Endothelial cell of hepatic sinusoid (primary cell): Measurements from ENCODE around the gene NDUFC2.
"Not testable (repeated sequence)": the region's sequence is repeated elsewhere in the genome, so short reads cannot be mapped to it uniquely, and the experiment has no call there.

Source experiments
- in situ Hi-C: cut with HindIII; loops from 2 replicates; pipeline ENCODE4 v1.10.0; 2017; ENCODE audit warnings: low sequenced_read_pairs

NDUFC2 gene

GRCh38 chr11:78080084-78080817 is 589 bp upstream of the NDUFC2 start:
- in situ Hi-C loops: no loop called here

- in situ Hi-C loops: no loop called here
These were observed 1.2 kb downstream of the NDUFC2 start for GRCh38 chr11:78078218-78079167.

- in situ Hi-C loops: not testable (repeated sequence)
These were observed 2.1 kb downstream of the NDUFC2 start for GRCh38 chr11:78077592-78077991.

- in situ Hi-C loops: no loop called here
These were observed 2.8 kb downstream of the NDUFC2 start for GRCh38 chr11:78076733-78077403.

- in situ Hi-C loops: no loop called here
These were observed 4.9 kb downstream of the NDUFC2 start for GRCh38 chr11:78074756-78075155.

- in situ Hi-C loops: no loop called here
These were observed 7.2 kb downstream of the NDUFC2 start for GRCh38 chr11:78072455-78072854.

GRCh38 chr11:78071717-78072116 is 7.9 kb downstream of the NDUFC2 start:
- in situ Hi-C loops: no loop called here

- in situ Hi-C loops: no loop called here
These were observed 9.0 kb downstream of the NDUFC2 start for GRCh38 chr11:78070621-78071020.

- in situ Hi-C loops: no loop called here
These were observed 10.2 kb downstream of the NDUFC2 start for GRCh38 chr11:78069465-78069864.

- in situ Hi-C loops: no loop called here
These were observed 12.0 kb downstream of the NDUFC2 start for GRCh38 chr11:78067704-78068103.

GRCh38 chr11:78066471-78066870 is 13.2 kb downstream of the NDUFC2 start:
- in situ Hi-C loops: no loop called here

GRCh38 chr11:78065203-78065602 is 14.5 kb downstream of the NDUFC2 start:
- in situ Hi-C loops: no loop called here

GRCh38 chr11:78063440-78064181 is 16.1 kb downstream of the NDUFC2 start, which contains the start of gene THRSP:
Gene THRSP, plus strand, starts transcription at chr11:78063861. Its CDS starts 21 bp downstream, at chr11:78063882.
- in situ Hi-C loops: no loop called here

- in situ Hi-C loops: no loop called here
These were observed 17.0 kb downstream of the NDUFC2 start for GRCh38 chr11:78062671-78063070.

GRCh38 chr11:78061921-78062311 is 17.7 kb downstream of the NDUFC2 start:
- in situ Hi-C loops: no loop called here

GRCh38 chr11:78061088-78061920 is 18.4 kb downstream of the NDUFC2 start:
- in situ Hi-C loops: no loop called here

- in situ Hi-C loops: no loop called here
These were observed 19.1 kb downstream of the NDUFC2 start for GRCh38 chr11:78060533-78060932.

- in situ Hi-C loops: not testable (repeated sequence)
These were observed 19.8 kb downstream of the NDUFC2 start for GRCh38 chr11:78059749-78060328.

- in situ Hi-C loops: no loop called here
These were observed 22.1 kb downstream of the NDUFC2 start for GRCh38 chr11:78057462-78058055.
